ENCODE data around the gene PRDM12. TPM values are rescaled to one million over a fixed set of nuclear protein-coding genes. Genes with fewer than 3 reads are reported as not detected.

The PRDM12 gene
- total RNA-seq, 2 experiments from 2014 or later: 0.14 TPM; not detected in 1

DNA sequence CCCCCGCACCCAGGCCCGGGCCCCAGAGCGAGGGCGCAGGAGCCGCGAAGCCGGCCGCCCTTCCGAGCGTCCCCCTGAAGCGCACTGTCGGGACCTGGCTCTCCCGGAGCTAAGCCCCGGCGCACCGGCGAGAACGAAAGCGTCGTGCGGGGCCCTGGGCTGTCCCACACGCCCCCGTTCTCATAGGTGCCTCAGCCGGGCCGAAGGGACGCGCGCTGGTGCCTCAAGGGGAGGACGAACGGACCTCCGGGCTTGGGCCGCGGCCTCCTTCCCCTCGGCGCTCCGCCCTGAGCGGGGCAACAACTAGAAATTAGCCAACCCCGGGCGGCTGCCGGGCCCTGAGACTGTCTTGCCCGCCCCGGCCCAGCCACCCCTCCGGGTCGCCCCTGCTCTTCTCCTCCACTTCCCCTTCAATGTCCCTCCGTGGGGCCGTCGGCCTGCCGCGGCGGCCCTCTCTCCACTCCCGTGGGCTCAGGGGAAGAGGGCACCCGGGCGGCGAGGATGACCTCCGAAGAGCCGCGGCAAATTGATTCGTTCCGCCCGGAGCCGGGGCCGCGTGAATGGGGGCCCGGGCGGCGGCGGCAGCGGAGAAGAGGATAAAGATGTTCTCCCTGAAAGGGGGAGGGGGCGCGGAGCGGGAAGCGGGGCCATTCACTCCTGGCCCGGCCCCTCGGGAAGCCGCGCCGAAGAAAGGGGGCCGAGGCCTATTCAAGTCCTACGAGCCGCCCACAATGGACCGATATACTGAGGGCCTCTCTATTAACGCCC is 3.5 kb upstream of the PRDM12 start:
- Mint-ChIP-seq H3K27me3 (peaks cover 63% of the 10 kb centered on the region), H3K4me3 (no peak overlapping the region), H3K36me3 (ENCODE audit: low read depth) (no peaks in the 10 kb centered on the region), H3K4me1 (ENCODE audit: low read depth) (peaks cover 20% of the 10 kb centered on the region), H3K27ac (no peak overlapping the region), H3K9me3 (no peaks in the 10 kb centered on the region)
- POLR2A ChIA-PET: no interaction called here
- ATAC-seq (no peak), DNase-seq (no peak)
- intact Hi-C loops (cut with micrococcal nuclease): no loop called here
- CTCF ChIA-PET: no interaction called here
- TF ChIP-seq, protein P1, sequence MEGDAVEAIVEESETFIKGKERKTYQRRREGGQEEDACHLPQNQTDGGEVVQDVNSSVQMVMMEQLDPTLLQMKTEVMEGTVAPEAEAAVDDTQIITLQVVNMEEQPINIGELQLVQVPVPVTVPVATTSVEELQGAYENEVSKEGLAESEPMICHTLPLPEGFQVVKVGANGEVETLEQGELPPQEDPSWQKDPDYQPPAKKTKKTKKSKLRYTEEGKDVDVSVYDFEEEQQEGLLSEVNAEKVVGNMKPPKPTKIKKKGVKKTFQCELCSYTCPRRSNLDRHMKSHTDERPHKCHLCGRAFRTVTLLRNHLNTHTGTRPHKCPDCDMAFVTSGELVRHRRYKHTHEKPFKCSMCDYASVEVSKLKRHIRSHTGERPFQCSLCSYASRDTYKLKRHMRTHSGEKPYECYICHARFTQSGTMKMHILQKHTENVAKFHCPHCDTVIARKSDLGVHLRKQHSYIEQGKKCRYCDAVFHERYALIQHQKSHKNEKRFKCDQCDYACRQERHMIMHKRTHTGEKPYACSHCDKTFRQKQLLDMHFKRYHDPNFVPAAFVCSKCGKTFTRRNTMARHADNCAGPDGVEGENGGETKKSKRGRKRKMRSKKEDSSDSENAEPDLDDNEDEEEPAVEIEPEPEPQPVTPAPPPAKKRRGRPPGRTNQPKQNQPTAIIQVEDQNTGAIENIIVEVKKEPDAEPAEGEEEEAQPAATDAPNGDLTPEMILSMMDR (IDR thresholded peaks at IDR 0.05): no peak

DNA sequence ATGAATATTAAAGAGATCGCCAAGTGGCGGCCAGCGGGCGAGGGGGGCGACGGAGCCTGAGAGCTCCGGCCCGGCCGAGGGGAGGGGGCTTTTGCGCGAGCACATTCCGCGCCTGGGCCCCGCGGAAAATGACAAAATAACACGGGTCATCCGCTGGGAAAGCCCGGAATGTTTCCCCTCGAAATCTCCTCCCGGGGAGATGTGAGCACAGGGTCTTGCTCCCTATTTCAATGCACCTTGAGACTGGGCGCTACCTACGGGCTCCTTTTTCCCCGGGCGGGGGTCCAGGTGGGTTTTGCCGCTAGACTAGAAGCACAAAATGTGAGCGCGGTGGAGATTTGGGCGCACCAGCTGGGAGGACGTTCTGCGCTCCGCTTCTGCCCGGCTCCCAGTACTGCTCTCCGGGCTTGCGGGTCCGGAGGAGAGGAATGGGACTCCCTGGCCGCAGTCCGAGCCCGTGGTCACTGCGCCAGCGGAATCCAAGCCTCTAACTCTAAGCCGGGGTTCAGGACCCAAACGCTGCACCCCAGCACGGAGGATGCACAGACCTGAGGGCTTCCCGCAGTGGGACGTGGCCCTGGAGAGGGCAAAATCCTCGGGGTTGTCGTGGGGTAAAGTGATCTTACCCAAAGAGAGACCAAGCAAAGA is 2.8 kb upstream of the PRDM12 start:
- no peaks in the 10 kb centered on the region for H3K9me3 Mint-ChIP-seq
- H3K4me1 Mint-ChIP-seq (ENCODE audit: low read depth): peaks cover 20% of the 10 kb centered on the region
- no peaks in the 10 kb centered on the region for H3K36me3 Mint-ChIP-seq (ENCODE audit: low read depth)
- ChIA-PET CTCF (interaction anchor here (1.6 kb wide), 1 partner anchor 21 kb away, joined by 10 read pairs; no protein-coding TSS in a partner anchor), POLR2A (no interaction called here)
- intact Hi-C loops (cut with micrococcal nuclease): no loop called here
- TF ChIP-seq, protein P1 (IDR thresholded peaks at IDR 0.05): no peak
- H3K4me3 Mint-ChIP-seq: no peak overlapping the region
- DNase-seq (no peak), ATAC-seq (no peak)
- peaks cover 69% of the 10 kb centered on the region for H3K27me3 Mint-ChIP-seq
- H3K27ac Mint-ChIP-seq: no peak overlapping the region

DNA sequence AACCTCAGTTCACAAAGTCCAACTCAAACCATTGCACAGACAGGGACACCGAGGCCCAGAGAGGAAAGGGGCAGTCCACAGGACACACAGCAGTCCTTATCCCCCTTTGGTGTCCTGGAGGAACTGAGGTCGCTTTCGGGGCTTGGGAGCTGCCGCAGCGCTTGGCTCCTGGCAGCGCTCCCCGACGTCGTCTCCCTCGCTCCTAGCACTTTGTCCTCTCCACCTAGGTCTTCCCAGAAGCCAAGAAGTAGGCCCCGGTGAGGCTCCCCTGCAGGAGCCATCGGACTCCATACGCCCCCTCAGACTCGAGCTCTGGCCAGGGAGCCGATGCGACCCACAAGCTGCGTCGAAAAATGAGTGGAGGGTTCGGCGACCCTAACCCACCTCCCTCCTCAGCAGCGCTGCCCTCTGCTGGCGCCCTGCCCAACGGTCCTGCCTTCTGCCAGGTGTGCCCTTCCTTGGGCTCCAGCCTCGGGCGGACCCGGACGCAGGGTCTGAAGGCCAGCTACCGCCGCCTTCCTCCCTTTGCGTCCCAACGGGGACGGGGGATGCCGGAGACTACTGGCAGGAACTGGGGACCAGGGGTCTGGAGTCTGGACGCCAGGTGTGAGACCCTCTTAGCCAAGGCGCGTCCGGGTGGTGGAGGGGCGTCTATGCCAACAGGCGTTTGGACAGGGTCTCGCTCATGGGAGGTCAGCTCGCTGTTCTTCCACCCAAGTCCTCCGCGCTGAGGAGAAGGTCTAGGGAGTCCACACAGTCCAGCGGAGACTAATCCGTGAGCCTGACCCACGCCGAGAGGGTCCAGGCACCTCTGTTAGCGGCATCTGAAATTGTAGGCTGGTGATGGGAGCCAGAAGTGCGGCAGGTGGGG is 2.1 kb upstream of the PRDM12 start:
- Mint-ChIP-seq H3K4me3 (no peak overlapping the region), H3K27ac (no peak overlapping the region), H3K27me3 (peaks cover 68% of the 10 kb centered on the region), H3K9me3 (no peaks in the 10 kb centered on the region), H3K36me3 (ENCODE audit: low read depth) (no peaks in the 10 kb centered on the region), H3K4me1 (ENCODE audit: low read depth) (peaks cover 20% of the 10 kb centered on the region)
- ChIA-PET CTCF (interaction anchor here (1.3 to 1.6 kb wide), 2 partner anchors 20 to 39 kb away, joined by 3 to 10 read pairs; no protein-coding TSS in a partner anchor), POLR2A (no interaction called here)
- DNase-seq (no peak), ATAC-seq (no peak)
- TF ChIP-seq, protein P1 (IDR thresholded peaks at IDR 0.05): no peak
- intact Hi-C loops (cut with micrococcal nuclease): no loop called here

DNA sequence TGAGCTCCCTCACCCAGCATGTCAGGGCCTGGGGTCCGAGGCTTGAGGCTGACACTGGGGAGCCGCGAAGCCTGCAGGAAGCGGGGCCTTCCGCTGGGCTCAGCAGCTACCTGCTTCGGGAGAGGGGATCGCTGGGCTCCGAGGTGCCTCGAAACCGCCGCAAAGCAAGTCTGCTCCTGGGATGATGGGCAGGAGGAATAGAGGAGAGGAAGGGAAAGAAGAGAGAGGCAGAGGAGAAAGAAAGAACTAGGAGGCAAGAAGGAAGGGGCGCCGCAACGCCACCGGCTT is 1.5 kb upstream of the PRDM12 start:
- Mint-ChIP-seq H3K9me3 (no peaks in the 10 kb centered on the region), H3K27me3 (peaks cover 68% of the 10 kb centered on the region), H3K4me1 (ENCODE audit: low read depth) (peaks cover 20% of the 10 kb centered on the region), H3K27ac (no peak overlapping the region), H3K4me3 (no peak overlapping the region), H3K36me3 (ENCODE audit: low read depth) (no peaks in the 10 kb centered on the region)
- ChIA-PET CTCF (interaction anchor here (1.3 to 1.6 kb wide), 2 partner anchors 20 to 38 kb away, joined by 3 to 10 read pairs; no protein-coding TSS in a partner anchor), POLR2A (no interaction called here)
- no peak for ATAC-seq
- TF ChIP-seq, protein P1 (IDR thresholded peaks at IDR 0.05): no peak
- no peak for DNase-seq
- intact Hi-C loops (cut with micrococcal nuclease): no loop called here

Data from activated CD8-positive, alpha-beta T cell treated with anti-CD3 and anti-CD28 coated beads for 36 hours (primary cell).